Measurements from ENCODE around the gene ARHGAP31.

GRCh38 chr3:119378259-119378803 lies 84.1 kb downstream of the ARHGAP31 start:
- TF ChIP-seq EP300 (IDR thresholded peaks at IDR 0.05): no peak
- no peak for TF ChIP-seq CTCF (IDR thresholded peaks at IDR 0.05)

Measured in gastroesophageal sphincter (tissue), 3 donors.